ENCODE data around the gene MAPK8IP2. TPM values are rescaled to one million over a fixed set of nuclear protein-coding genes. Genes with fewer than 3 reads are reported as not detected.
"Not testable (repeated sequence)": the region's sequence is repeated elsewhere in the genome, so short reads cannot be mapped to it uniquely, and the experiment has no call there.

MAPK8IP2 gene
- total RNA-seq, 2 experiments from 2014 or later, result 0.15 to 0.18 TPM

GRCh38 chr22:50611341-50612060 lies 10.9 kb downstream of the MAPK8IP2 start:
- ChIA-PET CTCF (interaction anchor here (1.0 kb wide), 1 partner anchor 9 kb away, joined by 3 read pairs; no protein-coding TSS in a partner anchor), POLR2A (interaction anchor here (1.9 kb wide), 1 partner anchor 10 kb away, joined by 5 read pairs; no protein-coding TSS in a partner anchor)
- peaks cover 33% of the 10 kb centered on the region for H3K27me3 Mint-ChIP-seq
- H3K4me1 Mint-ChIP-seq, result peaks cover 3% of the 10 kb centered on the region
- no peak for DNase-seq
- H3K36me3 Mint-ChIP-seq (ENCODE audit: low read depth), result no peaks in the 10 kb centered on the region
- no peak overlapping the region for H3K27ac Mint-ChIP-seq
- H3K4me3 Mint-ChIP-seq, result no peak overlapping the region
- H3K9me3 Mint-ChIP-seq, result no peaks in the 10 kb centered on the region

DNA sequence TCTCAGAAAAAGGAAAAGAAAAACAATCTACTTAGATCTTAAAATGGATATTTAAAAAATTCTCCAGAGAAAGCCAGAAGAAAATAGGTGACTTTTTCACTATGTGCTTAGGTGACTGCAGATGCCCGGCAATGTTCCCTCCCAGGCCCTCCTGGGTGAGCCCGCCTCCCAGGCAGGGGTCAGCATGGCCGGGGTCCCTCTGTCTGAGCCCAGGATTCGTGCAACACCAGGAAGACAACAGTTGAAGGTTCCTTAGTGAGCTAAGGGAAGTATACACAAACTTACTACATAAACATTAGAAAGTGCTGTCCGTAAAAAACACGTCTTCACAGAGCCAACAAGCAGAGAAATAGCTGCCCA lies 11.6 kb downstream of the MAPK8IP2 start:
- Mint-ChIP-seq H3K27ac (no peak overlapping the region), H3K4me1 (peaks cover 3% of the 10 kb centered on the region), H3K27me3 (peaks cover 30% of the 10 kb centered on the region), H3K9me3 (no peaks in the 10 kb centered on the region), H3K4me3 (no peak overlapping the region), H3K36me3 (ENCODE audit: low read depth) (no peaks in the 10 kb centered on the region)
- no peak for DNase-seq
- CTCF ChIA-PET, result interaction anchor here (1.0 kb wide), 1 partner anchor 8 kb away, joined by 3 read pairs; no protein-coding TSS in a partner anchor
- POLR2A ChIA-PET, result interaction anchor here (1.9 kb wide), 1 partner anchor 9 kb away, joined by 5 read pairs; no protein-coding TSS in a partner anchor

- no peak for DNase-seq
- H3K36me3 Mint-ChIP-seq (ENCODE audit: low read depth), result no peaks in the 10 kb centered on the region
- ChIA-PET CTCF (interaction anchor here (0.7 to 1.0 kb wide), 2 partner anchors 7 to 88 kb away, joined by 3 read pairs; partner anchors contain the start of gene SCO2), POLR2A (interaction anchor here (1.9 kb wide), 1 partner anchor 9 kb away, joined by 5 read pairs; no protein-coding TSS in a partner anchor)
- H3K27ac Mint-ChIP-seq, result no peak overlapping the region
- H3K27me3 Mint-ChIP-seq, result peaks cover 26% of the 10 kb centered on the region
- H3K9me3 Mint-ChIP-seq, result no peaks in the 10 kb centered on the region
- H3K4me3 Mint-ChIP-seq, result no peak overlapping the region
- peaks cover 3% of the 10 kb centered on the region for H3K4me1 Mint-ChIP-seq
Measured at GRCh38 chr22:50612528-50613221, 12.1 kb downstream of the MAPK8IP2 start.

DNA sequence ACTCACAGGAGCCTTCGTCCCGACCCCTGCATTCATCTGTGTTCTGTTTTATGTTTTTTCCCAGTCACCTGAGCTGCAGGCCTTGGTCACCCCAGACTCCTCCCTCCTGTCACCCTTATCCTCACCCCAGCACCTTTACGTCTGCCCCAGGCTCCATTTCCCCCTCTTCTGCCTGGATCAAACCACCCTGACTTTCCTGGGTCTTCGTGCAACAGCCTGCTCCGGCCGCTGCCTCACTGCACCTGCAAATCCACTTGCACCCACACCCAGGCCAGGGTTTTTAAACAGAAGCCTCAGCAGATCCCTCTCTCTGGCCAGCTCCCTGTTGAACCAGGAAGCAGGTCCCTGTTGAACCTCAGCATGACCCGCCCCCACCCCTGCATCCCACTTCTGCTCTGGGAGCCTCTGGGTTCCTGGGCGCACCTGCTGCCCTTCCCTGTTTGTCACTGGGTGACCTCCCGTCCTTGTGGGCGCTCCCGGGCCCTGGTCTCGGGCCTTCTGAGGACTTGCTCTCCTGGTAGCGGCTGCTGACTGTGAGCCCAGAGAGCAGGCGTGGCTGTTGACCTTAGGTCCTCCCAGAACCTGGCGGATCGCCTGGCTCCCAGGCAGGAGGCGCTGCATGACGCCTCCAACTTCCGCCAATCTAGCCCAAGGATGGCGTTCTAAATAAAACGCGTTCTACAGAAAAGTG lies 12.8 kb downstream of the MAPK8IP2 start:
- H3K36me3 Mint-ChIP-seq (ENCODE audit: low read depth), result no peaks in the 10 kb centered on the region
- CTCF ChIA-PET, result interaction anchor here (0.7 kb wide), 1 partner anchor 88 kb away, joined by 3 read pairs; the partner anchor contains the start of gene SCO2
- no peaks in the 10 kb centered on the region for H3K9me3 Mint-ChIP-seq
- no peak for DNase-seq
- H3K27ac Mint-ChIP-seq, result no peak overlapping the region
- POLR2A ChIA-PET, result no interaction called here
- H3K4me3 Mint-ChIP-seq, result no peak overlapping the region
- H3K4me1 Mint-ChIP-seq, result peaks cover 5% of the 10 kb centered on the region
- H3K27me3 Mint-ChIP-seq, result peaks cover 26% of the 10 kb centered on the region

DNA sequence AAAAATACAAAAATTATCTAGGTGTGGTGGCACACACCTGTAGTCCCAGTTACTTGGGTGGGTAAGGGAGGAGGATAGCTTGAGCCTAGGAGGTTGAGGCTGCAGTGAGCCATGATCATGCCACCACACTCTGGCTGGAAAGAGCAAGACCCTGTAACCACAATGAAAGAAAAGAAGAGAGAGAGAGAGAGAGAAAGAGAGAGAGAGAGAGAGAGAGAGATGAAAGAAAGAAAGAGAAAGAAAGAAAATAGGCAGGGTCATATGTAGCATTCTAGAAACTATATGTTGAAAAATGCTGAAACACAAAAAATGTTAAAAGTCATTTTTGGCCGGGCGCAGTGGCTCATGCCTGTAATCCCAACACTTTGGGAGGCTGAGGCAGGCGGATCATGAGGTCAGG lies 13.7 kb downstream of the MAPK8IP2 start:
- DNase-seq; H3K9me3 Mint-ChIP-seq; POLR2A ChIA-PET; H3K4me1 Mint-ChIP-seq; H3K4me3 Mint-ChIP-seq; H3K27ac Mint-ChIP-seq; H3K36me3 Mint-ChIP-seq (ENCODE audit: low read depth): not testable (repeated sequence)
- H3K27me3 Mint-ChIP-seq, result peaks cover 25% of the 10 kb centered on the region
- CTCF ChIA-PET, result interaction anchor here (1.2 kb wide), 1 partner anchor 88 kb away, joined by 3 read pairs; no protein-coding TSS in a partner anchor

DNA sequence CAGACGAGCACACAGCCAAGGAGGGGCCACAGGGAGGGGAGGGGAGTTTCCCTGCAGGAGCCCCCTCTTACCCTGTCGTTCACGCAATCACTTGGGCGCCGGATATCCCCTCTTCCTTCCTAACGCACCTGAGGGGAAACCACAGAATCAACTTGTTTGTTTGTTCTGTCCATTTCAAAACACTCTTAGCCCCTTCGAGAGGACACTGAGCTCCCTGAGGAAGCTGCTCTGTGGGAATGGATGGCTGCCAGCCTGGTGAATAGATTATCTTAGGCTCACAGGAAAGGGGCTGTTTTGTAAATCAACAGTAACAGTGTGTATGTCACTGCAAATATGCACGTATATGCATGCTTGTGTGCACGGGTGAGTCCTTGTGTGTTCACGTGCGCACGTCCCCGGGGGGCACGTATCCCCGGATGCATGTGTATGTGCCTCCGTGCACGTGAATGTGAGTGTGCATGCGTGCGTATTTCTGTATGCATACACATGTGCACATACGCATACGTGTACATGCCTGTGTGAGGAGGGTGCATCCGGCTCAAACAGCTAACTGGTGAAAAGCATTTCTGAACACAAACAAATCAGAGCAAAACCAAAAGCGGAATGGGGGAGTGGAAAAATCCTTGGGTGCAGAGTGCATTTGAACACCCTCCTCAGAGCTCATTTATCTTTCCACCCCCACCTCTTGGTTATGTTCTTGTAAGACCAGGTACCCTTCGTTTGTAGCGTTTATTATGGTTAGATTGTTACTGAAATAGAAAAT lies 20.2 kb downstream of the MAPK8IP2 start:
- H3K27ac Mint-ChIP-seq, result peak overlapping the region; percentile 99
- H3K9me3 Mint-ChIP-seq, result no peaks in the 10 kb centered on the region
- peaks cover 38% of the 10 kb centered on the region for H3K4me1 Mint-ChIP-seq
- peaks cover 7% of the 10 kb centered on the region for H3K36me3 Mint-ChIP-seq (ENCODE audit: low read depth)
- H3K4me3 Mint-ChIP-seq, result peak overlapping the region; percentile 82
- peak; percentile 82 for DNase-seq
- ChIA-PET CTCF (interaction anchor here (0.6 to 4.9 kb wide), 39 partner anchors 9 to 412 kb away, joined by 3 to 76 read pairs (median 5); partner anchors contain the start of genes CHKB, HDAC10, KLHDC7B and LMF2), POLR2A (interaction anchor here (0.5 to 5.5 kb wide), 31 partner anchors 9 to 430 kb away, joined by 3 to 117 read pairs (median 8); partner anchors contain the start of genes CHKB, HDAC10, KLHDC7B and LMF2)
- H3K27me3 Mint-ChIP-seq, result no peaks in the 10 kb centered on the region

DNA sequence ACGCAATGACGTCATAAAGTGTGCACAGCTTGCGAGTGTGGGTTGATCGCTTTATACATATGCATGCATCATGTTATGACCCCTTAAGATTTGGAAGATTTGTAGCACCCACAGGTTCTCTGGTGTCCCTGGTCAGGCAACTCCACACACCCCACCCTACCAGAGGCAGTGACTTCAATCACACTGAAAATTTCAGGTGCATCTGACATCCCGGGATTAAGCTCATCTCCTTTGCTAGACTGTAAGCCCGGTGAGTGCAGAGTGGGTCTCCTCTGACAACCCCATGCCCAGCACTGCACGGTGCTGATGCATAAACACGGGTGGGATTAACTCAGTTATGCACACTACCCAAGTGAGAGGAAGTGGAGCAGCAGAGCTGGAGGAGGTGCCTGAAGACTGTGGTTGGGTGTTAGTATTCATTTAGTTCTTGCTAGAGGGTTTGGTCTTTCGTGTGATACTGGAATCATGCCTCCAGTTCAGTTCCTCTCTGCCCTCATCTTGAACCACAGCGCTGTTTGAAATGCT lies 20.8 kb downstream of the MAPK8IP2 start:
- Mint-ChIP-seq H3K4me1 (peaks cover 40% of the 10 kb centered on the region), H3K4me3 (peak overlapping the region; percentile 82), H3K27ac (peak overlapping the region; percentile 99), H3K9me3 (no peaks in the 10 kb centered on the region), H3K36me3 (ENCODE audit: low read depth) (peaks cover 9% of the 10 kb centered on the region), H3K27me3 (no peaks in the 10 kb centered on the region)
- POLR2A ChIA-PET, result interaction anchor here (0.5 to 5.5 kb wide), 30 partner anchors 8 to 431 kb away, joined by 3 to 117 read pairs (median 9); partner anchors contain the start of genes CHKB, HDAC10, KLHDC7B and LMF2
- DNase-seq, result peak; percentile 74
- CTCF ChIA-PET, result interaction anchor here (0.6 to 4.9 kb wide), 32 partner anchors 15 to 412 kb away, joined by 3 to 76 read pairs (median 6); partner anchors contain the start of genes CHKB, HDAC10, KLHDC7B and LMF2

DNA sequence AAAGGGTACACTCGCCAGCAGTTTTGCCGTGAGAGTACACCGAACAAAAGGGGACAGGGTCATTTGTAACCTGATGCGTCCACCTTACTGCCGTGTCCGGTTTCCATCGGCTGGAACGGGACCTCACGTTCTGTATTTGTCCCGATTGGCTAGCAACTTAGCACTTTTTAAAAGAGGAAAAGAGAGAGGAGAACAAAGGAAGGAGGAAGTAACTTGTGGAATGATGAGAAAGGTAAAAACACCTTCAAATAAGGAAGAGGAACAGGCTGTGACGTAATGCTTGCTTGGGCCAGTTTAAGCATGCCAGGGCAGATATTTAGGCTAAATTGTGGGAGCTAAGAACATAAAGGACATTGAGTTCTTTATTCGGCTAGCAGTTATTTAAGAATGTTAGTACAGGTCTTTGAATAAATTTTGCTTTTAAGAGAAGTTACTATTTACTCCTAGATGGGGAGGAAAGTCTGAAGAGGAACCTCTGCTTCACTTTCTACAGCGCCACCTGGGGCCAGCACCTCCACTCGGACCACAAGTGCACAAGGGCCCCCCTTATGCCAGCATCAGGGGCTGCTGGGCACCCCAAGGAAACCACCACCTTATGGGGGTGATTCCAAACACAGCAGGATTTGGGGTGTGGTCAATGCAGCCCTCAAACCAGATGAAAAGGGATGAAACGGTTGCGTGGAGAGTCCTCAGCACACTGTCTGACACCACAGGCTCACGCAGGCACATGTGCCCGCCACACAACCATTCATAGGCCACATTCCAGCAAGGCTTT lies 21.5 kb downstream of the MAPK8IP2 start:
- ChIA-PET CTCF (interaction anchor here (0.7 to 4.9 kb wide), 18 partner anchors 39 to 380 kb away, joined by 3 to 76 read pairs (median 12); partner anchors contain the start of genes CHKB, KLHDC7B, LMF2 and NCAPH2), POLR2A (interaction anchor here (1.2 to 5.5 kb wide), 19 partner anchors 7 to 431 kb away, joined by 4 to 117 read pairs (median 15); partner anchors contain the start of genes CHKB, KLHDC7B, LMF2 and NCAPH2)
- H3K4me1 Mint-ChIP-seq, result peaks cover 43% of the 10 kb centered on the region
- peaks cover 12% of the 10 kb centered on the region for H3K36me3 Mint-ChIP-seq (ENCODE audit: low read depth)
- H3K9me3 Mint-ChIP-seq, result no peaks in the 10 kb centered on the region
- peak; percentile 51 for DNase-seq
- peak overlapping the region; percentile 99 for H3K27ac Mint-ChIP-seq
- H3K4me3 Mint-ChIP-seq, result peak overlapping the region; percentile 82
- no peaks in the 10 kb centered on the region for H3K27me3 Mint-ChIP-seq

DNA sequence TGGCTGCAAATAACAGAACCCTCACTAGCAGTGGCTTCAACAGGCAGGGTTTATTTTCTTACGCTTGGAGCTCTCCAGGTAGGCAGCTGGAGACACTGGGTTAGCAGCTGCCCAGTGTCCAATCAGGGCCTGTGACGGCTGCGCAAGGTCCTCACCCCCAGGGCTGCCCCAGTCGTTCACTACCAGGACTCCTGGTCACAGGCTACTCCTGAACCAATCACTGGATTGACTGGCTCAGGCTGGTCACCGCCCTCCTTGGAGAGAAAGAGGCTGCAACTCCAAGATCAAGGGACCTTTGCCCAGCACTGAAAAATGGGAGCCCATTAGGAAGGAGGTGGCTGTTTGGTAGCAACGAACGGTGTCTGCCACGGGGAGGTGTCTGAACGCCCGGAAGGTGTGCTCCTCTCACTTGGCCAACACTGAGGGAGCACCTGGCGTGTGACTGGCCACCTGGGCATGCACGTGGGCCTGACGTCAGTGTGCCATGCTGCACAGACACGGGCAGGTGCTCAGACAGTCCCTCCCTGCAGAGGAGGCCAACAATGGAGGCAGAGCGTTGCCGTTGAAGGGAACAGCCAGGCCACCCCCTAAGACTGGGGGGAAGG lies 22.2 kb downstream of the MAPK8IP2 start:
- Mint-ChIP-seq H3K9me3 (no peaks in the 10 kb centered on the region), H3K4me1 (peaks cover 43% of the 10 kb centered on the region), H3K27me3 (no peaks in the 10 kb centered on the region), H3K36me3 (ENCODE audit: low read depth) (peaks cover 12% of the 10 kb centered on the region), H3K4me3 (no peak overlapping the region), H3K27ac (peak overlapping the region; percentile 99)
- no peak for DNase-seq
- POLR2A ChIA-PET, result interaction anchor here (2.5 to 5.5 kb wide), 10 partner anchors 40 to 432 kb away, joined by 13 to 117 read pairs (median 25); partner anchors contain the start of genes CHKB, LMF2, NCAPH2 and SCO2
- CTCF ChIA-PET, result interaction anchor here (1.3 to 4.9 kb wide), 4 partner anchors 47 to 97 kb away, joined by 3 to 76 read pairs (median 39); partner anchors contain the start of genes SCO2 and SYCE3

- H3K4me1 Mint-ChIP-seq, result peaks cover 48% of the 10 kb centered on the region
- no peaks in the 10 kb centered on the region for H3K9me3 Mint-ChIP-seq
- no peak for DNase-seq
- H3K27ac Mint-ChIP-seq, result peak overlapping the region; percentile 26
- no peak overlapping the region for H3K4me3 Mint-ChIP-seq
- peaks cover 18% of the 10 kb centered on the region for H3K36me3 Mint-ChIP-seq (ENCODE audit: low read depth)
- POLR2A ChIA-PET, result no interaction called here
- peaks cover 5% of the 10 kb centered on the region for H3K27me3 Mint-ChIP-seq
- CTCF ChIA-PET, result no interaction called here
Measured at GRCh38 chr22:50624347-50625130, 23.9 kb downstream of the MAPK8IP2 start.
